Fibroblast of upper back skin (primary cell): ENCODE measurements around the gene PER1.
A peak's percentile ranks its signal among the peaks of the same experiment; 100 is the strongest.
"Not testable (repeated sequence)": the region's sequence is repeated elsewhere in the genome, so short reads cannot be mapped to it uniquely, and the experiment has no call there.

Experiments
- DNase-seq: peaks from one replicate; pipeline ENCODE4 v3.0.0-alpha.2; 2013

Gene PER1

GRCh38 chr17:8117980-8118768 is 34.0 kb downstream of the PER1 start, which contains the start of gene ALOXE3:
Gene ALOXE3, minus strand, starts transcription at chr17:8118514. Its CDS starts 524 bp downstream, at chr17:8117990.
- DNase-seq, result peak; percentile 55

- no peak for DNase-seq
Measured at GRCh38 chr17:8117367-8117979, 34.7 kb downstream of the PER1 start.

- no peak for DNase-seq
Measured at GRCh38 chr17:8116776-8117175, 35.4 kb downstream of the PER1 start.

- no peak for DNase-seq
Measured at GRCh38 chr17:8110907-8111306, 41.3 kb downstream of the PER1 start.

GRCh38 chr17:8110456-8110804 is 41.8 kb downstream of the PER1 start:
- no peak for DNase-seq

GRCh38 chr17:8109661-8110455 is 42.3 kb downstream of the PER1 start:
- DNase-seq, result peak; percentile 17

GRCh38 chr17:8108972-8109660 is 43.1 kb downstream of the PER1 start:
- DNase-seq, result no peak

- not testable (repeated sequence) for DNase-seq
Measured at GRCh38 chr17:8106980-8107379, 45.2 kb downstream of the PER1 start.

- DNase-seq, result peak; percentile 11
Measured at GRCh38 chr17:8105957-8106398, 46.2 kb downstream of the PER1 start.

- no peak for DNase-seq
Measured at GRCh38 chr17:8104911-8105310, 47.3 kb downstream of the PER1 start.

GRCh38 chr17:8103549-8103948 is 48.7 kb downstream of the PER1 start:
- no peak for DNase-seq

GRCh38 chr17:8101721-8102120 is 50.5 kb downstream of the PER1 start:
- DNase-seq, result no peak

- no peak for DNase-seq
Measured at GRCh38 chr17:8100763-8101162, 51.4 kb downstream of the PER1 start.

GRCh38 chr17:8100111-8100510 is 52.1 kb downstream of the PER1 start:
- DNase-seq, result peak; percentile 6

GRCh38 chr17:8096541-8096940 is 55.7 kb downstream of the PER1 start:
- DNase-seq, result no peak

- DNase-seq, result no peak
Measured at GRCh38 chr17:8095361-8095760, 56.8 kb downstream of the PER1 start.

- DNase-seq, result no peak
Measured at GRCh38 chr17:8091033-8091687, 61.0 kb downstream of the PER1 start.
